Pancreas (tissue), 10 donors: ENCODE data around the gene MYLK4. TPM values are rescaled to one million over a fixed set of nuclear protein-coding genes. Genes with fewer than 3 reads are reported as not detected.

ENCODE experiments used
- ATAC-seq, 4 donors: fragments of 200-7000 bp; cut with Tn5 transposase; one replicate each; pipeline versions ENCODE4 v1.8.0 to v1.9.1; 2020; ENCODE audit warnings: mild to moderate bottlenecking in 4 of 4, moderate library complexity in 4 of 4
- DNase-seq, 6 donors: peaks; one replicate each; pipeline ENCODE4 v3.0.0-alpha.2; 2020
- FAIRE-seq: peaks from 2 replicates; lab custom pipeline; 2012; peaks lifted over from hg19 to GRCh38; lab: Jason Lieb, UNC
- H3K27ac ChIP-seq, 4 donors: fragments of 200-600 bp; sonication (generic); 1 replicate in 3 of 4; 2 replicates in 1 of 4; pipeline versions ENCODE4 v1.5.0 to v1.8.0; 2020
- H3K27me3 ChIP-seq, 4 donors: fragments of 200-600 bp; one replicate each; pipeline ENCODE4 v1.8.0; 2021
- H3K36me3 ChIP-seq, 3 donors: fragments of 200-600 bp; sonication (generic) in 1 of 3; one replicate each; pipeline versions ENCODE4 v1.5.0 to v1.8.0; 2020 to 2021
- H3K4me1 ChIP-seq, 3 donors: fragments of 200-600 bp; one replicate each; pipeline ENCODE4 v1.8.0; 2021
- H3K4me3 ChIP-seq, 4 donors: fragments of 200-600 bp; sonication (generic) in 2 of 4; one replicate each; pipeline versions ENCODE4 v1.5.0 to v1.8.0; 2020 to 2021
- H3K9me3 ChIP-seq, 4 donors: fragments of 200-600 bp; one replicate each; pipeline ENCODE4 v1.8.0; 2021
- WGBS, 2 donors: extraction: QIAGEN DNeasy Blood & Tissue Kit; methylation state at CpG; one replicate each; pipeline ENCODE4 v1.1.7; 2013; 5-methylcytosine and 5-hydroxymethylcytosine counted together
- intact Hi-C, 3 donors: fragments of 100-400 bp; cut with DNase I; formaldehyde crosslinking; loops; one replicate each; pipeline versions ENCODE4 v1.11.1 to v1.14.2; 2022
- polyA plus RNA-seq, 2 donors: library from polyadenylated mRNA; stranded (reverse); fragments of 200-250 nt; gene quantifications; one replicate each; pipeline ENCODE4 v1.2.3, GENCODE V29; 2013
- total RNA-seq, 6 donors: library from RNA; stranded (reverse); fragmentation: NEBNext Ultra II Directional in 4 of 6; extraction: Animal tissue kit (Norgen Biotek cat#: 25700) in 4 of 6; gene quantifications; one replicate each; pipeline versions ENCODE4 v1.2.1 to v1.2.4, GENCODE V29; 2021 to 2023
- TF ChIP-seq, protein P1 (sequence below), 4 donors: fragments of 200-600 bp; sonication (generic) in 3 of 4; IDR thresholded peaks; one replicate each; pipeline versions ENCODE4 v1.5.0 to v1.8.0; 2021; ENCODE audit warnings: antibody characterized with exemption in 4 of 4
- donor health status: healthy with polysubstance abuse.
- donor health status: DM: no; HTN: no; CAD: no; lungs with moderate emphysema.
- donor health status: DM: no; HTN: no; CAD: no.
- donor health status: control.
- donor health status: control.
- donor health status: Bipolar disorder and iron deficiency.
- donor health status: DM: yes; HTN: yes; CAD: no.
- donor health status: DM: no; HTN: no; CAD: no.
- donor health status: DM: no; HTN: no; CAD: no.
- donor health status: DM: yes; HTN: yes; CAD: no.

MYLK4 gene
- total and polyA plus RNA-seq, 8 donors = 0.27 to 1.0 (median 0.41) TPM

DNA sequence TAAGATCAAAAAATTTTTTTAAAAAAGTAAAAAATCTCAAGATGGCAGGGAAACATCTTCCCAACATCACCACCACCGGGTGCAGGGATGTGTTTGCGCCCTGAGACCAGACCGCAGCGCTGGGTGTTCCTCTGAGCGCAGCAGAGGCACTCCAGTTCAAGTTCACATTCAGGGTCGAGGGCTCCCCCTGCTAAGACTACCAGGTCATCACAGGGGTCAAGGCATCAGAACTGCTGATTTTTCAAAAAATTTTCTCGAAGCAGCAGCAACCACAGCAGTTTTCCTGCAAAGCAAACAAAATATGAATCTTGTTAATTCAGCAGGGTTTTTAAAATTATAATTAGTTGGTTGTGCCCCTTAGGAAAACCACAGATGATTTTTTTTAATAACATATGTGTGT is 83.1 kb downstream of the MYLK4 start:
- TF ChIP-seq, protein P1, sequence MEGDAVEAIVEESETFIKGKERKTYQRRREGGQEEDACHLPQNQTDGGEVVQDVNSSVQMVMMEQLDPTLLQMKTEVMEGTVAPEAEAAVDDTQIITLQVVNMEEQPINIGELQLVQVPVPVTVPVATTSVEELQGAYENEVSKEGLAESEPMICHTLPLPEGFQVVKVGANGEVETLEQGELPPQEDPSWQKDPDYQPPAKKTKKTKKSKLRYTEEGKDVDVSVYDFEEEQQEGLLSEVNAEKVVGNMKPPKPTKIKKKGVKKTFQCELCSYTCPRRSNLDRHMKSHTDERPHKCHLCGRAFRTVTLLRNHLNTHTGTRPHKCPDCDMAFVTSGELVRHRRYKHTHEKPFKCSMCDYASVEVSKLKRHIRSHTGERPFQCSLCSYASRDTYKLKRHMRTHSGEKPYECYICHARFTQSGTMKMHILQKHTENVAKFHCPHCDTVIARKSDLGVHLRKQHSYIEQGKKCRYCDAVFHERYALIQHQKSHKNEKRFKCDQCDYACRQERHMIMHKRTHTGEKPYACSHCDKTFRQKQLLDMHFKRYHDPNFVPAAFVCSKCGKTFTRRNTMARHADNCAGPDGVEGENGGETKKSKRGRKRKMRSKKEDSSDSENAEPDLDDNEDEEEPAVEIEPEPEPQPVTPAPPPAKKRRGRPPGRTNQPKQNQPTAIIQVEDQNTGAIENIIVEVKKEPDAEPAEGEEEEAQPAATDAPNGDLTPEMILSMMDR (IDR thresholded peaks at IDR 0.05) = no peak
- no peaks in the 10 kb centered on the region for H3K4me1 ChIP-seq
- no peak for FAIRE-seq
- no peaks in the 10 kb centered on the region for H3K36me3 ChIP-seq
- no peak for DNase-seq
- ATAC-seq = no peak
- H3K27me3 ChIP-seq = no peaks in the 10 kb centered on the region
- whole genome bisulfite sequencing, 2 donors = 81 to 83% methylated on average over 7 of the region's 7 CpGs
- intact Hi-C loops = no loop called here
- H3K27ac ChIP-seq = no peak overlapping the region
- H3K9me3 ChIP-seq = no peaks in the 10 kb centered on the region
- no peak overlapping the region for H3K4me3 ChIP-seq

DNA sequence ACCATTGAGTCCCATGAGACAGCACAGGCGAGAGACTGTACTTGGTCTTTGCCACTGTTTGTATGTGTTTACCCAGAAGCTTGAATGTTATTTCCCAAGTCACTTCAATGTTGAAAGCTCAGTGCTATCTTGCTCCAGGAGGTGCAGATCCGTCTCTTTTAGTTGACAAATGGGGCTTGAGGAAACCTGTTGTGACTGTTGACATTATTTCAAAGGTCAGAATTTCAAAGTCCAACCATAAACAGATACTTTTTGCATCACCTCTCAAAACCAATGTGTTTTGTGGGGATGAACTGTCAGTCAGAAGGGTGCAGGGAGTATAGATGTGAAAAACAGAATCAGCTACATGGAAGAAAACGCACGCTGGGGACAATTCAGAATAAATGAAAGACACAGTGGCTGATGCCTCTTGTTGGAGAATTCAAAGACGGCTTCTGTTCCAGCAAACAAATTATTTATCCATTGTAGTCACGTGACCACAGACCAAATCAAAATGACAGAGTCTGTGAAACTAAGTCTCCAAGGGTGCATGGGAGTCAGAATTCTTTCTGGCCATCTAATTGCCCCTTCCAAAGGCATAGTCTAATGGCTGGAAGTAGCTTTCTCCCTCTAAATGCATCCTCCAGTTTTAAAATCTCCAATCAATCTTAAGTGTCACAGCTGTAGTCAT is 83.7 kb downstream of the MYLK4 start:
- no peak overlapping the region for H3K4me3 ChIP-seq
- H3K27ac ChIP-seq = no peak overlapping the region
- no peak for DNase-seq
- no peaks in the 10 kb centered on the region for H3K9me3 ChIP-seq
- no peaks in the 10 kb centered on the region for H3K27me3 ChIP-seq
- no peaks in the 10 kb centered on the region for H3K36me3 ChIP-seq
- ATAC-seq = no peak
- TF ChIP-seq, protein P1 (IDR thresholded peaks at IDR 0.05) = no peak
- 82% methylated on average over 6 of the region's 6 CpGs for whole genome bisulfite sequencing, 2 donors
- intact Hi-C loops = no loop called here
- H3K4me1 ChIP-seq = no peaks in the 10 kb centered on the region
- FAIRE-seq = no peak

DNA sequence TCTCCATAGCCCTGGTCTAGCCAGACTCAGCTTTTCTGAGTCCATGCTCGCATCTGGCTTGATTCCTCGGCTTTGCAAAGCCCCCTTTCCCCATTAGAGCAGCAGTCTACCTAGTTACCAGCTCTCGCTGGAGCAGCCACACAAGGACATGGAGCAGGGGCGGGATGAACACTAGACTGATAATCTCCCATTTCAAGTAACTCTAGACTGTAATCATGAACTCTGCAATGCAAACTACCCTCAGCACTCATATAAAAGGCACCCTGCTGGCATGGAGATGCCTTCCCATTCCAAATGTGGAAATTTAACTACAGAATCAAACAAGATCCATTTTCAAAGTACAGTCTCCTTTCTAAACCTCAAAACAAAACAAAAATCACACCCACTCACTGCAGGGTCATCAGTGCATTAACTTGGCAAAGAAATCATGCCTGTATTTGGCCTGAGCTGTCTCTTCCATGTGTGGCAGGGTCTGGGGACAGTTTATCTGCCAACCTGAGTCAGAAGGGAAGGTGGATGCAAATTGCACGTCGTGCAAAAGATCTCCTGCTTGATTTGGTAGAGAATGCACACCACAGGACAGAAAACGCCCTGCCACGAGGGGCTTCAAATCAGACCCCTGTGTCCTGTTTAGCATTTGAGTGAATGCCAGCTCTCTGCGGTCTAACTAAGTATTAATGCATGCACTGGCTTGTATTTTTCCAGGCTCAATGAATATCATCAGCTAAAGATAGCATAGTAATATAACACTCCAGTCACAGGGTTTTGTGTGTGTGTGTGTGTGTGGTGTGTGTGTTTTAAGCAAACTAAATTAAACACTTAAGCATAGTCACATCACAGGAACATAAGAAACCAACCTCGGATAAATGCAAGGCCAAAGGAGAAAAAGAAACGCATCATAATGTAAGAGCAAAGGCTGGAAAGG is 85.3 kb downstream of the MYLK4 start:
- FAIRE-seq = no peak
- WGBS, 2 donors = 67 to 75% methylated on average over 11 of the region's 11 CpGs
- no peak for DNase-seq
- Histone ChIP-seq H3K27ac (no peak overlapping the region), H3K36me3 (no peaks in the 10 kb centered on the region), H3K4me1 (no peaks in the 10 kb centered on the region), H3K4me3 (no peak overlapping the region), H3K27me3 (no peaks in the 10 kb centered on the region), H3K9me3 (no peaks in the 10 kb centered on the region)
- ATAC-seq = no peak
- intact Hi-C loops = no loop called here
- TF ChIP-seq, protein P1 (IDR thresholded peaks at IDR 0.05) = no peak

DNA sequence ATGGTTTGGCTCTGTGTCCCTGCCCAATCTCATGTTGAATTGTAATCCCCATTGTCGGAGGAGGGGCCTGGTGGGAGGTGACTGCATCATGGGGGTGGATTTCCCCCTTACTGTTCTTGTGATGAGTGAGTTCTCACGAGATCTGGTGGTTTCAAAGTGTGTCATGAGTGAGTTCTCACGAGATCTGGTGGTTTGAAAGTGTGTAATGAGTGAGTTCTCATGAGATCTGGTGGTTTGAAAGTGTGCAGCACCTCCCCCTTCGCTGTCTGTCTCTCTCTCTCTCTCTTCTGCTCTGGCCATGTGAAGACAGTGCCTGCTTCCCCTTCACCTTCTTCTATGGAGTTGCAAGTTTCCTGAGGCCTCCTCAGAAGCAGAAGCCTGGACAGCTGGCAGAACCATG is 87.6 kb downstream of the MYLK4 start:
- H3K36me3 ChIP-seq = no peaks in the 10 kb centered on the region
- no peaks in the 10 kb centered on the region for H3K4me1 ChIP-seq
- ATAC-seq (no peak), FAIRE-seq (no peak), DNase-seq (no peak)
- H3K27me3 ChIP-seq = no peaks in the 10 kb centered on the region
- no peak overlapping the region for H3K4me3 ChIP-seq
- 76 to 80% methylated on average over 4 of the region's 4 CpGs for WGBS, 2 donors
- H3K27ac ChIP-seq = no peak overlapping the region
- H3K9me3 ChIP-seq = no peaks in the 10 kb centered on the region
- TF ChIP-seq, protein P1 (IDR thresholded peaks at IDR 0.05) = no peak
- intact Hi-C loops = no loop called here
